Activated CD4-positive, alpha-beta T cell treated with anti-CD3 and anti-CD28 coated beads, Interleukin-2, Interleukin-6, amounts not matched to agents 100 ng/mL and 50 ng/mL, durations not matched to agents 16 hours and 8 hours (primary cell): ENCODE data around the gene PLEKHA3.
"Not testable (repeated sequence)": the region's sequence is repeated elsewhere in the genome, so short reads cannot be mapped to it uniquely, and the experiment has no call there.

Experiments used
- DNase-seq: peaks from one replicate; pipeline ENCODE4 v3.0.0-alpha.2; 2020

The PLEKHA3 gene

GRCh38 chr2:178525460-178525859, 45.2 kb downstream of the PLEKHA3 start:
- not testable (repeated sequence) for DNase-seq

- DNase-seq: no peak
Measured at GRCh38 chr2:178526256-178526655, 46.0 kb downstream of the PLEKHA3 start.

GRCh38 chr2:178527592-178527991, 47.3 kb downstream of the PLEKHA3 start:
- DNase-seq: no peak

- DNase-seq: no peak
Measured at GRCh38 chr2:178528647-178529046, 48.4 kb downstream of the PLEKHA3 start.

- DNase-seq: no peak
Measured at GRCh38 chr2:178529194-178529593, 48.9 kb downstream of the PLEKHA3 start.

GRCh38 chr2:178530131-178530530, 49.9 kb downstream of the PLEKHA3 start:
- DNase-seq: no peak

GRCh38 chr2:178530625-178531142, 50.4 kb downstream of the PLEKHA3 start:
- peak; percentile 81 for DNase-seq

GRCh38 chr2:178531168-178531567, 50.9 kb downstream of the PLEKHA3 start:
- DNase-seq: no peak

- no peak for DNase-seq
Measured at GRCh38 chr2:178536037-178536436, 55.8 kb downstream of the PLEKHA3 start.

- no peak for DNase-seq
Measured at GRCh38 chr2:178542161-178542560, 61.9 kb downstream of the PLEKHA3 start.

- no peak for DNase-seq
Measured at GRCh38 chr2:178542569-178542968, 62.3 kb downstream of the PLEKHA3 start.

- DNase-seq: no peak
Measured at GRCh38 chr2:178550352-178550751, 70.1 kb downstream of the PLEKHA3 start.

- no peak for DNase-seq
Measured at GRCh38 chr2:178553047-178553446, 72.8 kb downstream of the PLEKHA3 start.
